HG02943 (cell line): ENCODE measurements around the gene EHBP1L1.
"Not testable (repeated sequence)": the region's sequence is repeated elsewhere in the genome, so short reads cannot be mapped to it uniquely, and the experiment has no call there.

Source experiments
- ATAC-seq: cut with Tn5 transposase; IDR thresholded peaks from one replicate; pipeline ENCODE4 v1.9.1; 2021; ENCODE audit warnings: mild to moderate bottlenecking, low read depth, moderate library complexity; ENCODE audit not compliant: unreplicated experiment

EHBP1L1 gene

GRCh38 chr11:65633390-65634108 is 57.7 kb downstream of the EHBP1L1 start:
- no peak for ATAC-seq

- ATAC-seq, result no peak
Observed at GRCh38 chr11:65634109-65634436, 58.2 kb downstream of the EHBP1L1 start.

GRCh38 chr11:65634440-65634839 is 58.6 kb downstream of the EHBP1L1 start:
- ATAC-seq, result no peak

GRCh38 chr11:65634905-65635731 is 59.3 kb downstream of the EHBP1L1 start:
- no peak for ATAC-seq

- ATAC-seq, result no peak
Observed at GRCh38 chr11:65636108-65637031, 60.5 kb downstream of the EHBP1L1 start.

GRCh38 chr11:65637032-65637557 is 61.2 kb downstream of the EHBP1L1 start:
- no peak for ATAC-seq

GRCh38 chr11:65637794-65638419 is 62.1 kb downstream of the EHBP1L1 start, which contains the start of gene SIPA1:
Gene SIPA1, plus strand, starts transcription at chr11:65638101. Its CDS starts 2,821 bp downstream, at chr11:65640922.
- no peak for ATAC-seq

GRCh38 chr11:65639228-65639597 is 63.4 kb downstream of the EHBP1L1 start:
- ATAC-seq, result not testable (repeated sequence)

GRCh38 chr11:65639623-65640482 is 64.0 kb downstream of the EHBP1L1 start:
- no peak for ATAC-seq

GRCh38 chr11:65640483-65641296 is 64.8 kb downstream of the EHBP1L1 start:
- no peak for ATAC-seq

- ATAC-seq, result no peak
Observed at GRCh38 chr11:65641297-65642013, 65.6 kb downstream of the EHBP1L1 start.
